Neuronal stem cell (in vitro differentiated cells): ENCODE data around the gene CCNT2.

Experiments
- DNase-seq: peaks from one replicate; pipeline ENCODE4 v3.0.0-alpha.2; 2013; ENCODE audit warnings: low spot score
- H2AFZ ChIP-seq: one replicate; pipeline ENCODE4 v1.6.1; 2013; ENCODE audit warnings: mild to moderate bottlenecking, low read length, inconsistent platforms
- H2AK5ac ChIP-seq: 2 replicates; pipeline ENCODE4 v1.6.1; 2013; ENCODE audit warnings: low read depth, mild to moderate bottlenecking, inconsistent platforms, low read length, moderate library complexity, mixed read lengths
- H2BK120ac ChIP-seq: 2 replicates; pipeline ENCODE4 v1.6.1; 2013; ENCODE audit warnings: low read depth, mild to moderate bottlenecking, inconsistent platforms, low read length, moderate library complexity, mixed read lengths
- H2BK12ac ChIP-seq: one replicate; pipeline ENCODE4 v1.6.1; 2013; ENCODE audit warnings: low read length, inconsistent platforms
- H2BK15ac ChIP-seq: 2 replicates; pipeline ENCODE4 v1.6.1; 2013; ENCODE audit warnings: mild to moderate bottlenecking, low read length, inconsistent platforms, mixed read lengths
- H2BK5ac ChIP-seq: one replicate; pipeline ENCODE4 v1.6.1; 2013; ENCODE audit warnings: inconsistent platforms, mild to moderate bottlenecking, low read length, moderate library complexity
- H3K14ac ChIP-seq: one replicate; pipeline ENCODE4 v1.6.1; 2013; ENCODE audit warnings: low read length, inconsistent platforms
- H3K18ac ChIP-seq: 2 replicates; pipeline ENCODE4 v1.6.1; 2013; ENCODE audit warnings: low read length, inconsistent platforms
- H3K23ac ChIP-seq: 2 replicates; pipeline ENCODE4 v1.6.1; 2013; ENCODE audit warnings: low read depth, mild to moderate bottlenecking, mixed read lengths, low read length, inconsistent platforms; ENCODE audit not compliant: poor library complexity
- H3K27ac ChIP-seq: replicated peaks from 3 replicates; pipeline ENCODE4 v1.5.1; 2013; ENCODE audit warnings: low read length, inconsistent platforms
- H3K27me3 ChIP-seq, 3 experiments: 2 replicates each; pipeline ENCODE4 v1.6.1; 2013; ENCODE audit warnings: low read length in 3 of 3, mild to moderate bottlenecking in 2 of 3, inconsistent platforms in 1 of 3, low read depth in 1 of 3, mixed read lengths in 1 of 3, moderate library complexity in 1 of 3; ENCODE audit not compliant: control insufficient read depth in 3 of 3, insufficient read depth in 3 of 3
- H3K36me3 ChIP-seq, 2 donors: replicated peaks in 1 of 2; 2 replicates each; pipeline ENCODE4 v1.6.1; 2013; ENCODE audit warnings: low read length in 2 of 2; ENCODE audit not compliant: control insufficient read depth in 2 of 2, insufficient read depth in 2 of 2
- H3K4ac ChIP-seq: 2 replicates; pipeline ENCODE4 v1.6.1; 2013; ENCODE audit warnings: inconsistent platforms, mild to moderate bottlenecking, low read length, moderate library complexity
- H3K4me1 ChIP-seq, 2 donors: 1 replicate in 1 of 2; 2 replicates in 1 of 2; pipeline ENCODE4 v1.6.1; 2013; ENCODE audit warnings: low read length in 2 of 2, low read depth in 1 of 2; ENCODE audit not compliant: control insufficient read depth in 2 of 2, insufficient read depth in 1 of 2
- H3K4me2 ChIP-seq: one replicate; pipeline ENCODE4 v1.6.1; 2013; ENCODE audit warnings: mild to moderate bottlenecking, low read length, inconsistent platforms; ENCODE audit not compliant: insufficient read depth, poor library complexity, severe bottlenecking
- H3K4me3 ChIP-seq, 2 donors: 2 replicates each; pipeline ENCODE4 v1.5.1; 2013; ENCODE audit warnings: low read length in 2 of 2, mild to moderate bottlenecking in 2 of 2, inconsistent platforms in 1 of 2, moderate library complexity in 1 of 2
- H3K79me1 ChIP-seq: one replicate; pipeline ENCODE4 v1.6.1; 2013; ENCODE audit warnings: low read depth, mild to moderate bottlenecking, inconsistent platforms, low read length, moderate library complexity
- H3K9ac ChIP-seq: one replicate; pipeline ENCODE4 v1.6.1; 2013; ENCODE audit warnings: mild to moderate bottlenecking, low read depth, low read length, inconsistent platforms; ENCODE audit not compliant: poor library complexity
- H3K9me3 ChIP-seq, 2 donors: replicated peaks in 1 of 2; 2 replicates each; pipeline versions ENCODE3 to v1.6.1; 2013; ENCODE audit warnings: low read length in 2 of 2, mild to moderate bottlenecking in 2 of 2, inconsistent platforms in 1 of 2, low read depth in 1 of 2, mixed read lengths in 1 of 2, moderate library complexity in 1 of 2; ENCODE audit not compliant: control insufficient read depth in 2 of 2, insufficient read depth in 1 of 2
- H4K8ac ChIP-seq: one replicate; pipeline ENCODE4 v1.6.1; 2013; ENCODE audit warnings: low read depth, mild to moderate bottlenecking, inconsistent platforms, low read length, moderate library complexity
- H4K91ac ChIP-seq: one replicate; pipeline ENCODE4 v1.6.1; 2013; ENCODE audit warnings: low read length, low read depth, mild to moderate bottlenecking, inconsistent platforms; ENCODE audit not compliant: poor library complexity
- WGBS, 2 donors: extraction: QIAGEN DNeasy Blood & Tissue Kit; methylation state at CpG; one replicate each; pipeline ENCODE4 v1.1.7; 2013; ENCODE audit warnings: missing lambda C conversion rate in 2 of 2, mixed read lengths in 1 of 2; ENCODE audit not compliant: insufficient read length in 2 of 2, insufficient replicate concordance in 1 of 2; ENCODE audit errors: extremely low coverage in 2 of 2; 5-methylcytosine and 5-hydroxymethylcytosine counted together

The CCNT2 gene

GRCh38 chr2:134936691-134937090 lies 18.1 kb downstream of the CCNT2 start:
- H3K27ac ChIP-seq, result no peak overlapping the region
- H2BK120ac ChIP-seq, result no peak overlapping the region
- H3K14ac ChIP-seq, result no peak overlapping the region
- no peak overlapping the region for H2BK5ac ChIP-seq
- H2BK12ac ChIP-seq, result no peak overlapping the region
- no peak overlapping the region for H3K4ac ChIP-seq
- no peak overlapping the region for H2AFZ ChIP-seq
- H3K23ac ChIP-seq, result no peak overlapping the region
- H4K8ac ChIP-seq, result no peak overlapping the region
- H3K4me3 ChIP-seq, result no peak overlapping the region
- no peak overlapping the region for H3K4me2 ChIP-seq
- WGBS, 2 donors, result no CpG with 5 or more reads among the region's 4 CpGs
- no peaks in the 10 kb centered on the region for H3K9me3 ChIP-seq
- DNase-seq, result no peak
- H3K9ac ChIP-seq, result no peak overlapping the region
- no peaks in the 10 kb centered on the region for H3K79me1 ChIP-seq
- no peaks in the 10 kb centered on the region for H3K4me1 ChIP-seq
- H4K91ac ChIP-seq, result no peak overlapping the region
- no peak overlapping the region for H2AK5ac ChIP-seq
- H3K36me3 ChIP-seq, result peaks cover 4 to 95% of the 10 kb centered on the region in 2 donors
- H2BK15ac ChIP-seq, result no peak overlapping the region
- H3K18ac ChIP-seq, result no peak overlapping the region
- no peaks in the 10 kb centered on the region for H3K27me3 ChIP-seq

DNA sequence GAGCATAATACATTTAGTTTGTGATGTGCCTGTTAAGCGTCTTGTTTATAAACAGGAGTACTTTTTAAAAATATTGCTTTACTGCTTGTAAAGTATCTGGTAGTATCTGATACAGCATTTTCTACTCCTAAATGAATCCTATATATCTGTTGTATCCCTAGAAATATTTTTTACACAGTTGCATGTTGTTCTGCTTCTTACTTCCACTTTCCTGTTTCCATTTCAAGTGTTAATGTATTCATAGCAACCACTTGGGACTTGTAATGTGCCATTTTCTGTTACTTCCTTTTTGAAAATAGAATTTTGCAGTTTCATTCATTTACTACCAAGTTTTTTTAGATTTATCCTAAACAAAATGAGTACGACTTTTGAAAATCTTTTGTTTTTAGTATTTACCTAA lies 24.9 kb downstream of the CCNT2 start:
- Histone ChIP-seq H2BK120ac (no peak overlapping the region), H3K9me3 (no peaks in the 10 kb centered on the region), H4K8ac (no peak overlapping the region), H2BK5ac (no peak overlapping the region), H3K18ac (no peak overlapping the region), H3K4me3 (no peak overlapping the region), H3K4me2 (no peak overlapping the region), H3K27ac (no peak overlapping the region), H3K27me3 (no peaks in the 10 kb centered on the region), H3K4me1 (peaks cover 0 to 1% of the 10 kb centered on the region in 2 donors), H3K23ac (no peak overlapping the region), H2BK15ac (no peak overlapping the region), H2BK12ac (no peak overlapping the region), H3K79me1 (no peaks in the 10 kb centered on the region), H3K9ac (no peak overlapping the region), H2AK5ac (no peak overlapping the region), H3K14ac (no peak overlapping the region), H3K36me3 (peaks cover 10 to 99% of the 10 kb centered on the region in 2 donors), H3K4ac (no peak overlapping the region), H2AFZ (no peak overlapping the region), H4K91ac (no peak overlapping the region)
- no CpG with 5 or more reads among the region's 2 CpGs for WGBS, 2 donors
- DNase-seq, result no peak

- no peak overlapping the region for H2BK12ac ChIP-seq
- H4K91ac ChIP-seq, result no peak overlapping the region
- no peaks in the 10 kb centered on the region for H3K79me1 ChIP-seq
- no peak overlapping the region for H3K4ac ChIP-seq
- H3K27ac ChIP-seq, result no peak overlapping the region
- no peak overlapping the region for H2BK15ac ChIP-seq
- peaks cover 9 to 98% of the 10 kb centered on the region in 2 donors for H3K36me3 ChIP-seq
- no peaks in the 10 kb centered on the region for H3K9me3 ChIP-seq
- no peak for DNase-seq
- H3K23ac ChIP-seq, result no peak overlapping the region
- no peak overlapping the region for H3K9ac ChIP-seq
- no peak overlapping the region for H3K14ac ChIP-seq
- no peak overlapping the region for H2BK5ac ChIP-seq
- no peak overlapping the region for H3K4me2 ChIP-seq
- H2AK5ac ChIP-seq, result no peak overlapping the region
- no peak overlapping the region for H2AFZ ChIP-seq
- no peak overlapping the region for H3K18ac ChIP-seq
- peaks cover 0 to 1% of the 10 kb centered on the region in 2 donors for H3K4me1 ChIP-seq
- WGBS, 2 donors, result 100% methylated on average over 1 of the region's 1 CpG; no CpG with 5 or more reads in 1 of the 2 donors
- no peak overlapping the region for H2BK120ac ChIP-seq
- no peak overlapping the region for H3K4me3 ChIP-seq
- H3K27me3 ChIP-seq, result no peaks in the 10 kb centered on the region
- H4K8ac ChIP-seq, result no peak overlapping the region
Measured at GRCh38 chr2:134944975-134945374, 26.4 kb downstream of the CCNT2 start.

DNA sequence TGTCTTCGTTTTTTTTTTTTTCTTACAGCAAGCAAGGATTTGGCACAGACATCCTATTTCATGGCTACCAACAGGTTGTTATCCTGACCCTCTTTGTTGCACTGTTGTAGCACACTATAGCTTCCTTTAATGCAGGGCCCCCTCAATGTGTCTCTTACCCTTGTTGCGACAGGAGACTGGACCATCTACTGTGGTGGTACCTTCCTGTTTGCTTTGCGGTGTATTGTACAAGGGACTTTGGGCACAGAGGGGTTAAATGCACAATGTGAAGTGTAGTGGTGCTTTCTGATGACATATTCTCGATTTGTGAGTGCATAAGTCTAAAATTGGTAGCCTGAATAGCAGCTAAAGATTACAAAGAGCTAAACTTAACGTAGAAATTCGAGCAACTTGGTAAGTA lies 27.5 kb downstream of the CCNT2 start:
- Histone ChIP-seq H2AK5ac (no peak overlapping the region), H4K8ac (no peak overlapping the region), H2BK12ac (no peak overlapping the region), H3K27me3 (no peaks in the 10 kb centered on the region), H3K4me3 (no peak overlapping the region), H2BK15ac (no peak overlapping the region), H2AFZ (no peak overlapping the region), H3K9me3 (no peaks in the 10 kb centered on the region), H3K79me1 (no peaks in the 10 kb centered on the region), H3K4ac (no peak overlapping the region), H3K14ac (no peak overlapping the region), H2BK120ac (no peak overlapping the region), H2BK5ac (no peak overlapping the region), H3K36me3 (peaks cover 11 to 98% of the 10 kb centered on the region in 2 donors), H3K4me2 (no peak overlapping the region), H3K9ac (no peak overlapping the region), H4K91ac (no peak overlapping the region), H3K4me1 (peaks cover 0 to 1% of the 10 kb centered on the region in 2 donors), H3K27ac (no peak overlapping the region), H3K18ac (no peak overlapping the region), H3K23ac (no peak overlapping the region)
- no CpG with 5 or more reads among the region's 6 CpGs for WGBS, 2 donors
- no peak for DNase-seq
